ENCODE results near the gene MXD4.

The MXD4 gene

DNA sequence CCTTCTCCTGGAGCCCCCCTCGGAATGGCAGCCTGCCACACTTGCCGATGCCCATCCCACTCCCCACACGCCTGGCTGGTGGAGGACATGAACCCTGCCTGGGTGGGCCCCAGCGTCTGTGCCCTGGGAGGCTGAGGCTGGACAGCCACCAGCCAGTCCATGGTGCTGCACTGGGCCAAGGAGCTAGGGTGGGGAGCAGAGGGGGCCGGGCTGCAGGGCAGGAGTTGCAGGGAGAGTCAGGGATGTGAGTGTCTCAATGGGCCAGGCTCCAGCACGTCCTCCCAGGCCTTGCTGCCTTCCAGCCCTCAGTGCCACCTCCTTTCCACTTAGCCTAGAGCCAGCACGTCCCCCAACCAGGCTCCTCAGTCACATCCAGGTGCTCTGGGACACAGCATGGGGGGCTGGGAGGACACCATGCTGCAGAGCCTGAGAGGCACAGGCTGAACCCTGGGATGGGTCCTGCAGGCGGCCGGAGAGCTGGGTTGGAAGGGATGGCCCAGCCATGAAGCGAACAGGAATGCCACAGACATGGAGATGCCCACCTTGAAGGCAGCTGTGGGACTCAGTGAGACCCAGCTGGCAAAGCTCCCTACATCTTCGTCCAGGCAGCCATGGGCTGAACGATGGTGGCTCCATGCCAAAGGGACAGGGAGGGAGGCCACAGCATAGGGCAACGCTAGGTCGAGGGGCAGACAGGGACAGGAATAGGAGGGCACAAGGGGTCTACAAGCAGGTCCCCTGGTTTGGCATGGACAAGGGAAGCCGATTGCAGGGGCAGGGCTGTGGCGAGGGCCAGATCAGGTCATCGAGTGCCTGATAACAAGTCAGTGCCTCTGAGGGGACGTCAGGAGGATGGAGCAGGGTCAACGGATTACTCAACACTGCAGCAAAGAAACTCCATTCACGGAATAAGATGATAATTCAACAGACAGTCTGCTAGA, 30.1 kb upstream of the MXD4 start:
- no peak for DNase-seq (ENCODE audit: low spot score)

- no peak for DNase-seq (ENCODE audit: low spot score)
These were observed 29.2 kb upstream of the MXD4 start for GRCh38 chr4:2290974-2291704.

- no peak for DNase-seq (ENCODE audit: low spot score)
These were observed 28.6 kb upstream of the MXD4 start for GRCh38 chr4:2290488-2290887.

DNA sequence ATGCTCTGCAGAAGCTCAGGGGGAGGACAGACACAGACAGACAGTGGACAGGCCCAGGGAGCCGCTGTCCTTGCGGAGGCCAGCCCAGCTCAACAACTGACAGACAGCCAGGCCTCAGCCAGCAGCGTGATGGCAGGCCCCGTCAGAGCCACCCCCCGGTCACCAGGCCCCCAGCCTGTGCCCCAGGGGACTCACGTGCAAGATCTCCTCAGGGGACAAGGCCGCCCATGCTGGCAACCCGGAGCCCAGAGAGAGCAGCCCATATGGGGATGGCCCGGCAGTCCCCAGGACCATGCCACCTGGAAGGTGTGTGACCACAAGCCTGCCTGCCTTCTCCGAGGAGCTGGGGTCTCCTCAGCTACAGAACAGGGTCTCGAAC, 28.0 kb upstream of the MXD4 start:
- no peak for DNase-seq (ENCODE audit: low spot score)

GRCh38 chr4:2289311-2289954, 27.5 kb upstream of the MXD4 start:
- DNase-seq (ENCODE audit: low spot score): no peak

DNA sequence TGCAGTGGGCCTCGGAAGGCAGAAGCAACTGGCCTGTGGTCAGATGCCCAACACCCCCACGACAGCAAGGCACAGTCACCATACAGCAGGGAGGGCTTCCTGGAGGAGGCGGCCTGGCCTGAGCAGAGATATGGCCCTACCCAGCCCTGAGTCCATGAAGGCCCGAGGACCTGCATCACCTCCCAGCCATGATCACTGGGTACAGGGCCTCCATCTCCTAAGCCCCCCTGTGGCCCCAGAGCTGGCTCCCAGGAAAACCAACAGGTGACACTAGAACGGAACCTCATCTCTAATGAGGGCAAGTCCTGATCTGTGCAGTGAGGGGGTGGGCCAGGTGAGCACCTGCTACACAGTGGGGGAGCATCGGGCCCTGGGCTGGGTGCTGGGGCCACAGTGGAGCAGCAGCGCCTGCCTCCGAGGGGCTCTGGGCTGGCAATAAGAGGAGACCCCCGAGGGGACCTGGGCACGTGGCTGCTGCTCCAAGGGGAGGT, 26.2 kb upstream of the MXD4 start:
- no peak for DNase-seq (ENCODE audit: low spot score)

DNA sequence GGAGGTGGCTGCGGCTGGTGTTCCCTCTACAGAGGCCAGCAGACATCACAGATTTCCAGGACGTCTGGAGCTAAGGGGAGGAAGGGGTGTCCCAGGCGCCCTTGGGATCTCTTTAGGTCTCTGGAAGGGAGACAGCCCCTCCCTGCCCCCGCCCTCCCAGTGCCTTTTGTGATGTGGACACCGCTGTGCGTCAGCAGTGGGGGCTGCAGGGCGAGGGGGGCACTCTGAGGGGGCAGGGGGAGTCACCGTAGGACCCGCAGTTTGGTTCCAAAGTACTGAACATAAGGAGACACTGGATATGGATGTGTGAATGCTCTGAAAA, 25.6 kb upstream of the MXD4 start:
- DNase-seq (ENCODE audit: low spot score): no peak

GRCh38 chr4:2286904-2287593, 25.1 kb upstream of the MXD4 start:
- no peak for DNase-seq (ENCODE audit: low spot score)

GRCh38 chr4:2285613-2286381, 23.9 kb upstream of the MXD4 start:
- DNase-seq (ENCODE audit: low spot score): no peak

GRCh38 chr4:2284934-2285612, 23.2 kb upstream of the MXD4 start:
- no peak for DNase-seq (ENCODE audit: low spot score)

DNA sequence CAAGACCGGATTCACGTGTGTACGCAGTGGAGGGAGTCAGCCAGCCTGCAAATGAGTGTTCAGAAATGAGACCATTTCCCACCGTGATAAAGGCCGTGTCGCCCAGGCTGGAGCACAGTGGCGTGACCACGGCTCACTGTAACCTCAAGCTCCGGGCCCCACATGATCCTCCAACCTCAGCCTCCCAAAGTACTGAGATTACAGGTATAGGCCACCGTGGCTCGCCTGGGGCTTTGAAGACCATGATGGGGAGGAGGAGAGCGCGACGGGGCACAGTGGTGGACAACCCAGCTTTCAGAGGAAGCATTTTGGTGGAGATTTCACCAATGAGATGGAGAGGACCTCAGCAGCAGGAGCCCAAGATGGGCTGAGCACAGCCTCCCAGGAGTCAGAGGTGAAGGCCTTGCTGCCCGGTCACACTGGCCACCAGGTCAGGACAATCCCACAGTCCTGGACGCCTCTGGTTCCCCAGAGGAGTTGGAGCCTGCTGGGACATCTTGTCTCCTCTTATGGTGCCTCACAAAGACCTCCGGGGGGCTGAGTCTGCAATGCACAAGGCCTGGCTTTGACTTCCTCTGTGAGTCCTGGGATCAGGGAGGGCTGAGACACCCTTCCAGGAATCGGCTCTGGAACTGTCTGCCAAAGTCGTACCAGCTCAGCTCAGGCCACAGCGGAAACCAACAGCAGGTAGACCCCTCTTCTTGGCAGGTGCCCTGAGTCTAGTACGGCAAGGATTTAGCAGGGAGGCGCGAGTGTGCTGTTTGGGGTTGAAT, 22.4 kb upstream of the MXD4 start:
- no peak for DNase-seq (ENCODE audit: low spot score)

DNA sequence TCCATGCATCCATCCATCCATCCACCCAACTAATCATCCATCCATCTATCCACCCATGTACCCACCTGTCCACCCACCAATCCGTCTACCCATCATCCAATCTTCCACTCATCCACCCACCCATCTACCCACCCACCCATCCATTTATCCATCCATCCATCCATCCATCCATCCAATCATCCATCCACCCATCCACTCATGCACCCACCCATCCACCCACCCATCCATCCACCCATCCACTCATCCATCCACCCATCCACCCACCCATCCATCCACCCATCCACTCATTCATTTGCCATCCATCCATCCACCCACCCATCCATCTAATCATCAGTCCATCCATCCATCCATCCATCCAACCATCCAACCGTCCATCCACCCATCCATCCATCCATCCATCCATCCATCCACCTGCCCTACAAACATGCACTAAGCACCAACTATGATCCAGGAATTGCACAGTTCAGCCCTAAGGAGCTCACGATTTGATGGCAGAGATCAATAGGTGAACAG, 21.3 kb upstream of the MXD4 start:
- no peak for DNase-seq (ENCODE audit: low spot score)

- no peak for DNase-seq (ENCODE audit: low spot score)
These were observed 19.9 kb upstream of the MXD4 start for GRCh38 chr4:2281575-2282343.

- no peak for DNase-seq (ENCODE audit: low spot score)
These were observed 18.8 kb upstream of the MXD4 start for GRCh38 chr4:2280531-2281300.

DNA sequence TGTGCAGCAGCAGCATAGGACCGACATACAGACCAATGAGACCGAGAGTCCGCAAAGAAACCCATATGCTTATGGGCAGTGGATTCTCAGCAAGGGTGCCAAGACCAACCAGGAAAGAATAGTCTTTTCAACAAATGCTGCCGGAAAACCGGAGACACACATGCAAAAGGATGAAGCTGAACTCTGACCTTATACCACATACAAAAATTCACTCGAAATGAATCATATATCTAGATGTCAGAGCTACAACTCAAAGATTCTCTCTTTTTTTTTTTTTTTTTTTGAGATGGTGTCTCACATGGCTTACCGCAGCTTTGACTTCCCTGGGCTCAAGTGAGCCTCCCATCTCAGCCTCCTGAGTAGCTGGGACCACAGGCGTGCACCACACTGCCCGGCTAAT, 16.0 kb upstream of the MXD4 start:
- DNase-seq (ENCODE audit: low spot score): no peak

DNA sequence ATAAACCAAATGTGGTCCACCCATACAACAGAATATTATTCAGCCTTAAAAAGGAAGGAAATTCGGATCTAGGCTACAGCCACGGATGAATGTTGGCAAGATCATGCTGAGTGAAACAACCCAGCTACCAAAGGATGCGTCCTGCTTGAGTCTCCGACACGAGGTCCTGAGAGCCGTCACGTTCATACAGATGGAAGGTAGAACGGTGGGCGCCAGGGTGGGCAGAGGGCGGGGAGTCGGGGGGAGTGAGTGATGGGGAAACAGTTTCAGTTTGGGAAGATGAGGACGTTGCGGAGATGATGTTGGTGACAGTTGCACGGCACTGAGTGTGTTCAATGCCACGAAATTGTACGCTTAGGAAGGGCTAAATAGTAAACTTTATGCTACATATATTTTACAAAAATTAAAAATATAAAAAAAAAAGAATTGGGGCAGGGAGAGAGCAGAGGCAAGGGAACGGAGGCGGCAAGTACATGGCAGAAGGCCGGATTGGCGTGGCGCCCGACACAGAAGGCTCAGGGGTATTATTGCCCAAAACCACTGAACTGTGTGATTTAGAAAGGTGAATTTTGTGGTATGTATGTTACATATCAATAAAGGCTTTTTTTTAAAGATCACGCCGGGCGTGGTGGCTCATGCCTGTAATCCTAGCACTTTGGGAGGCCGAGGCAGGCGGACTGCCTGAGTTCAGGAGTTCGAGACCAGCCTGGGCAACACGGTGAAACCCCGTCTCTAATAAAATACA, 14.8 kb upstream of the MXD4 start:
- DNase-seq (ENCODE audit: low spot score): no peak

- no peak for DNase-seq (ENCODE audit: low spot score)
These were observed 13.8 kb upstream of the MXD4 start for GRCh38 chr4:2275546-2276251.

All from hematopoietic multipotent progenitor cell treated with erythropoietin and hydrocortisone succinate and interleukin-3 and kit ligand, for 17 days (in vitro differentiated cells).